ENCODE data around the gene NDUFB4.
A peak's percentile ranks its signal among the peaks of the same experiment; 100 is the strongest.

Gene NDUFB4

DNA sequence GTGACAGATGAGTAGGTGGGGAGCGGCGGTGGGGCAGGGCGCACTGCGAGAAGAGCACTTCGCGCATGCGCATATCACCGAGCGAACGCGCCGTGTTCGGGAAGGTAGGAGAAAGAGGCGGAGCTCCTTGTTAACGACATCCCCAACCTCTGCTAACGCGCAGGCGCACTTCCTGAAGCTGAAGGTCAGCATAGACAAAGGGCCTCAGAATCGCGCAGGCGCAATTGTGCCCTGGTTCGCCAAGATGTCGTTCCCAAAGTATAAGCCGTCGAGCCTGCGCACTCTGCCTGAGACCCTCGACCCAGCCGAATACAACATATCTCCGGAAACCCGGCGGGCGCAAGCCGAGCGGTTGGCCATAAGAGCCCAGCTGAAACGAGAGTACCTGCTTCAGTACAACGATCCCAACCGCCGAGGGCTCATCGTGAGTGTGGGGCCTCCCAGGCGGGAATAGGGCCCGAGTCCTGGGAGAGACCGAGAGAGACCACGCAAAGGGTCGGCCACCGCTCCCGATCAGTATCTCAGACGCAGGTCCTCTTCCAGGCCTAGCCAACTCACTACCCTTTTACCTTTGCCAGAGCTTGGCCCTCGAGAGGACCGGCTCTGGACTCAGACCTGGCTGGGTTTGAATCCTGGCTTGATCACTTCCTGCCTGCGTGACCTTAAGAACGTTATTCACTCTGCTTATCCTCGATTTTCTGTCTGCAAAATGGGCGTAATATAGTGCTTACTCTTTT lies at the start of gene NDUFB4:
Gene NDUFB4, plus strand, starts transcription at position 221 of the 737 bp plus-strand sequence. Its CDS starts 24 bp downstream, at position 245.
- DNase-seq (ENCODE audit: low spot score): peak; percentile 100

DNA sequence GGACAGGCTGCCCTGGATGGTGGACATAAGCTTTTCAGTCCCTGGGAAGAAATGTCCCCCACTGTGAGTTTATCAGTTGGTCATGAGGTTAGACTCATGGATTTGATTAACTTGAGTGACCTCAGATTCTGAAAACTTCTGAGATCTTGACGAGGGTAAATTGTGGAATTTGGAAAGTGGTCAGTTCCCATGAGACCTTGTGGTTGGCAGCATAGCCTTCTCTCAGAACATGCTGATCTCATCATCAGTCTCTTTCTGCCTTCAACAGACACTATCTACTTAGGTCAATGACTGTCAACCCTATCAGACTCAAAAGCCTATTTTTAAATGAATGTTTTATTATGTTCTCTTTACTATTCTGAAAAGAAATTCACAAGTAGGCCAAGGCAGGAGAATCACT lies 45.6 kb upstream of the NDUFB4 start:
- DNase-seq (ENCODE audit: low spot score): no peak

DNA sequence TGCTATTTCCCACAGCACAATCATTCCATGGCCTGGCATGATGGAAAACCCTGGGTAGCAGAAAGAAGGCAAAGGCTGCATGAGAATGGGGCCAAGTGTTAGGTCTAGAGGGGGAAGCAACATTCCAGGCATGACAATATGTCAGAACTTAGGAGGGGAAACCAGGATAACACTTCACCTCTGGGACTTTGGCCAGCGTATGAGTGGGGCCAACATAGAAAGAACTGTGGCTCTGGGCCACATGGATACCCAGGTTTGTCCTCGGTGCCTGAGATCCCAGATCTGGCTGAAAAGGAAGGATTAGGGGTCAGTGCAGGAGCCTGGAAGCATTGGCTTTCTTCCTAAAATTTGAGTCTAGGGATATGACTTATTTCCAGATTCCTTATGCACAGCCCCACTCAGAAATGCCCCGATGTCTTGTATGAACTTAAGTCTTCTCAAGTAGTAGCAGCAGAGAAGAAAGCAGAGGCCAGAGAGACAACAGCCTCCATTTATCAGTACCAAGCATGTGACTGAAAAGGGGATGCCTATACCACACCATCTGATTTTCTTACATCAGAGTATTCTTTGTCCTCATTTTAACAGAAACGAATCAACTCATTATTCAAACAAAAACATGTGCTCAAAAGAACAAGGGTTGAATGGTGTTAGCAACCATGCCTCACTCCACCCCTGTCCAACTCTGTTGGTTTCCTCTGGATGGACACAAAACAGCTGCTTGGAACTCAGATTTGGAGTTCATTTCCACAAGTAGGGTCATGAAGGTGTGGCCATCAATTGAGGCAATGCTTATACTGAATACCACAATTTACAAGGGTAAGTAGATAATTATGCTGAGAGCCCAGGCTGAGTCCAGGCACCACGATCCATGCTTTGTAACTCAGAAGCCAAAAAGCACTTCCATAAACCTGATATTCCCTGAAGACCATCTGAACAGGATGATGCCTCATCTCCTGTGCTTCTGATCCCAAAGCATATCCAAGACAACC lies 43.7 kb upstream of the NDUFB4 start:
- DNase-seq (ENCODE audit: low spot score): no peak

DNA sequence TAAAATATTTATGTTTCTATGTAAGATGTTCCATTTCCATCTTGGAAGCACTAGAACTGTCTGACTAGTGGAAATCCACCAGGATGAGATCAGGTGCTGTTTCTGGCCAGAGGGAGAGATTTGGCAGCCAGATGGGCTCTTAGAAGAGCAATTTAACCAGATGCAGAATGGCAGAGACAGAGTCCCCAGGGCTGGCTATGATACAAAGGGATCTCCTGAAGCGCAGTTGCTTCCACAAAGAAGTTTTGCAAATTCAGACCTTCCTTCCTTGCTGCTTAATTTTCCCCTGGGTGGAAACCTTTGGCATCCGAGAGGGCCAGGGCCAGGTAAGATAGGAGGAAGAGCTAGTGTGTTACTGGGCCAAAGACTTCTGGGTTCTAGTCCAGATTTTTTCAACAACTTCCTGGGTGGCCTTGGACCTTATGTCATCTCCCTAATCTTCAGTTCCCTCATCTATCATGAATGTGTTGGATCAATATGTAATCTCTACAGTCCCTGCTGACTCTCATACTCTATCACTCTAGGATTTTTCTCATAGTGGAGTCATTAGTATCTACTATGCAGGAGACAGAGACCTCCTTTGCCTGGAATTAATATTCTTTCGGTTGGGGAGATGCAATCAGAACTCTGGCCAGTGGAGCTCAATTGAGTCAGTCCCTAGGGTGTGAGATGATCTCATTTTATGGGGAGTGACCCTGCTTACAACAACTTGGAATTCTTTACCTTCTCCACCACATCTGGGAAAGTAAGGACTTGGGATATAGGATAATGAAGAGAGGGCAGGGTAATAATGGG lies 41.1 kb upstream of the NDUFB4 start:
- no peak for DNase-seq (ENCODE audit: low spot score)

DNA sequence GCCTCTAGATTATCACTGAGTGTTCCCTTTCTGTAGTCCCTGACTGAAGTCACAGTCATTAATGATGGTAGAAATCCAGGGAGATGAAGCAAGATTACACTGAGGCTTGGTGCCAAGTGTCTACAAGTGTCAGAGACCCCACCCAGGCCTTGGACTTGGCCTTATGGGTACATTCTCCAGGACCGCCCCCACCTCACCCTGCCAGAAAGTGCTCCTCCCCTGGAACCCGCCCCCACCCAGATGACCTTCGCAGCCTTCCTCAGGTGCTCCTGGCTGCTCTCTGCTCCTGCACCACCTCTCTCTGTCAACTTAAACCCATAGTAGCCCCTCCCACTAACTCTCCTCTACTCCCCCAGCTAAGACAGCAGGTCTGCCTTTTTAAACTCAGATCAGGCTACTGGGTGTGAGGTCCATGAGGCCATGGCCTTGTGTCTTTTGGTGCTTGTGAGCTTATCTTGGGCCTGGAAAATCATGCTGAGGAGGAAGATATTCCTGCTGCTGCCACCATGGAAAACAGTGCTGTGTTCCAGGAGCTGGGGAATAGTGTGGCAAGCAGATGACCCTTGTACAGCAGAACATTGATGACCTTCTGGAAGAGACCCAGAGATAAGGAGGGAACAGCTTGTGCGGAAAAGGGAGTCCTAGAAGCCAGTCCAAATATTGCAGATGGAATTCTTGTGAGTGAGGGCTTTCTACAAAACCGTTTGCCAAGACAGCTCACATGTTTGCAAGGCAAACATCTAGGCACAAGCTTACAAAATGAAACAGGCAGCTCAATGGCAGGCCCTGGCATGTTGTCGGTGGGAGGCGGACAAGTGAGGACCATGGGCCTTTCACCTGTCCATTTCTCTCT lies 40.3 kb upstream of the NDUFB4 start:
- no peak for DNase-seq (ENCODE audit: low spot score)

DNA sequence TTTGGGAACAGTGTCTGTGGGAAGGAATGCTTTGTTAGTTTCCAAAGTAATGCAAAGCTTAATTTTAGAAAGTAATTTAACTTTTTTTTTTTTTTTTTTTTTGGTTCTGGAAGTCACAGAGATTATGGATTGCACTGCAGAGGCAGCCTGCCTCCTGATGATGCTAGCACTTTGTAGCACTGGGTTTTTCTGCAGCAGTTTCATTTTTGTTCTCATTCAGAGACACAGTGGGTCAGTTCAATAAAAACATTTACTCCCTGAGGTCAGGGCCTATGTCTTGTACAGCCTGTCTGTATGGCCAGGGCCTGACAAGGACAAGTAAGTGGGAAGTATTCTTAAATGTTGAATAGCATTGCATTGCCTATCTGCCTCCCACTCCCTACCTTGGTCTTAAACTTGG lies 39.0 kb upstream of the NDUFB4 start:
- DNase-seq (ENCODE audit: low spot score): no peak

DNA sequence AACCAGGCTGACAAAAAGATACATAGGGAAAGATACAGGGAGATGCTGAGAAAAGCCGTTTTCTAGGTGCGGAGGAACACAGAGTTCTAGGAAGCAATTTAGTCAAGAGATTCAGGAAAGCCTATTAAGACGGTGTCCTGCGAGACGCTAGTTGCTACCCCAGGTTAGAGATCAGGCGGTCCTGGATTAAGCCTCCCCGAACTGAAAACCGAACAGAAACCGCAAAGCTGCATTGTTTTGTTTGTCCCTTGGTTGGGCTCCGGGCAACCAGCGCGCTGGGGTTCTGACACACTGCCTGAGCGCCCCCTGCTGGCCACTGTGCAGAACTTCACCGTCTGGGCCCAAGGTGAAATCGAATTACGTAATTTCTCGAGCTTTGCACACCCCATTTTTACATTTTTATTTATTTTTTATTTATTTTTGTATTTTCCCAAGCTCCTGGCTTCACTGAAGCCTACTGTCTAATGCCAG lies 37.3 kb upstream of the NDUFB4 start:
- peak; percentile 83 for DNase-seq (ENCODE audit: low spot score)

DNA sequence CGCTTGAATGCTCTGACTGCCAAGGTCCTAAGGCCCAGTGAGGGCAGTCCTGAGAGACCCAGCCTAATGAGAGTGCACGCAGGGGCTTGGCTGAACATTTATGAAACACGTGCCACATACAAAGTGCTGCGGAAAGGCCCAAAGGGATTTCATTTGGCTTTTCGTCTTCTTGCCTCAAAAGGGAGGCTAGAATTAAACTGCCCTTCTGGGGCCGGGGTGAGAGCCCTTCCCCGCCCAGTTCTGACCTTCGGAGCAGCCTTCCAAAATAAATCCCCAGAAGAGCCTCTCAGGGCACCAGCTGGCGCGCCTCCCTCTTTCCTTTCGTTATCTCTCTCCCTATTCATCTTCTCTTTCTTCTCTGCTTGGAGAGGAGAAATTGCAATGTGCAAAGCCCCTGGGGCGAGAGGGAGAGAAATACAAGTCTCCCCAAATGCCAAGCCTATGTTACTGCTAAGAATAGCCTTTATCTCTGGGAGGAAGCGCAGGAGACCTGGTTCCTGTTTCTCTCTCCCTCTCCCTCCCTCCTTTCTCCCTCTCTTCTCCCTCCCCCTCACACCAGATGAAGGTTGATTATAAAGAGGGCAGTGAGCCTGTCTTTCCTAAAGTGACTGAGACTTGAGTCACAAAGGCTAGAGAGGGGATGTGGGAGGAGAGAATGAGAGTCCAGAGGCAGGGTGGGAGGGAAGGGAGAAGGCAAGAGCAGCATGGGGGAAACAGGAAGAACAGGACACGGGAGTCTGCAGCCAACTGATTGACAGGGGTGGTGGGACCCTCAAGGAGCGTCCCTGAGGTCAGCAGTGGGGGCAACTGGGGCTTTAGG lies 36.7 kb upstream of the NDUFB4 start:
- DNase-seq (ENCODE audit: low spot score): no peak

DNA sequence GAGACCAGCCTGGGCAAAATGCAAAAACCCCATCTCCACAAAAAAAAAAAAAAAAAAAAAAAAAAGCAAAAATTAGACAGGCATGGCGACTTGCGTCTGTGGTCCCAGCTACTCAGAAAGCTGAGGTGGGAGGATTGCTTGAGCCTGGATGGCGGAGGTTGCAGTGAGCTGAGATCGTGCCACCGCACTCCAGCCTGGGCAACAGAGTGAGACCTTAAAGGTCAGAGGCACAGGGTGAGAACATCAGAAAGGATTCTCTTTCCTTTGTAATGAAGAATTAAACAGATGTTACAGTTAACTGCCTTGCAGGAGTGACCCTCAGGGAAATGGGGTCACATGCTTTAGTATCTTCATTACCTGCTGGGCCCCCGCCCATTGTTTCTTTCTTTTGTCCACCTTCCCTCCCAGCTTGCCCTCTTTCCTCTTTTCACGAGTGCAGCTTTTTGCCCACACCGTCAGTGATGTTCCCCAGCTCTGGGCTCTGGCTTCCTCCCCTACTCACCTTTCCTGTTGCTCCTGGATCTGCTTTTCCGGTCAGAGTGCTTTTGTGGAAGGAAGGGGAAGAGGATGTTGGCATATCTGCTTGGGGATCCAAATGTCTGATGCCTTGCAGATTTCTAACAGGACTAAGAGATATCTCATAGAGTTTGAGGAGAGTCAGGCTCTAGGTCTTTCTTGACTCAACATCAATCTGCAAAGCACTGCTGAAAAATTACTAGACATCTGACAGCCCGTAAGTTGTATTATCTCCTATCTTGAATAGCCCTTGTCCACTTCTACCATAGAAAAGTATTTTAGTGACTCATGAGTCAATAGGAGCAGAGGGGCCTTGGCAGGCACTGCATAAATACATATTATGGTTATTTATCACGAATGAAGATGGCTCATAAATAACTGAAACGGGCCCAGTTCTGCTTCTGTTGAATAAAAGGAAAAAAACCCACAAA lies 35.6 kb upstream of the NDUFB4 start:
- DNase-seq (ENCODE audit: low spot score): no peak

DNA sequence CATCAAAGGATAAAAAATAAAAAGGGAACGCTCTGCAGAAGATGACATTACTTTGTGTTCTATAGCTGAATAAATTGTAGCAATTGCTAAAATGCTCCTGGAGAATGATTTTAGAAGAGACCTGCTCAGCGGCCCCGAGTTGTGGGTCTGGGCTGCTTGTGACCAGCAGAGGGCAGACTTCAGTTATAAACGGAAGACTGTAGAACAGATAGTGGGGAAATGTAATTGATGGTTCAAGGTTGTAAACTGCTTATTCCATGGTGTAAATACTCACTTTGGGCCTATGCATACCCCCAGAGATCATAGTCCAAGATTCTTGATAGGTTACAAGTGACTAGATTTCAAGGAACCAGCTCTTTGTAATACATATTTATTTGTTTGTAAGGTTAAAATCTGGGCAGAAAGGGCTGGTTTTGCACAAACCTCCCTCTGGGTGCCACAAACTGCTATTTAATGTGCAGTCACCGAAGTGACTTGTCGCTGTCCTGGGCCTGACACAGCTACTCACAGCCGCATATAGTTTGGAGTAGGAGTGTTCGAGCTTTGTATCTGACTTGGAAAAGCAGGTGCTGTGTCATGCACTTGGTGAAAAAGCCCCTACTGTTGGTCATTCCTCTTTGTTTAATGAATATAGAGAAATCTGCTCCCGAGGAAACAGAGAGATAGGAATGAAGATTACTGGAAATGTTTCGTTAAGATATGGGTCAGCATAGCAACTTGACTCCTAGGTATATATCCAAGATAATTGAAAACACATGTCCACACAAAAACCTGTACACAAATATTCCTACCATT lies 34.7 kb upstream of the NDUFB4 start:
- DNase-seq (ENCODE audit: low spot score): peak; percentile 59

DNA sequence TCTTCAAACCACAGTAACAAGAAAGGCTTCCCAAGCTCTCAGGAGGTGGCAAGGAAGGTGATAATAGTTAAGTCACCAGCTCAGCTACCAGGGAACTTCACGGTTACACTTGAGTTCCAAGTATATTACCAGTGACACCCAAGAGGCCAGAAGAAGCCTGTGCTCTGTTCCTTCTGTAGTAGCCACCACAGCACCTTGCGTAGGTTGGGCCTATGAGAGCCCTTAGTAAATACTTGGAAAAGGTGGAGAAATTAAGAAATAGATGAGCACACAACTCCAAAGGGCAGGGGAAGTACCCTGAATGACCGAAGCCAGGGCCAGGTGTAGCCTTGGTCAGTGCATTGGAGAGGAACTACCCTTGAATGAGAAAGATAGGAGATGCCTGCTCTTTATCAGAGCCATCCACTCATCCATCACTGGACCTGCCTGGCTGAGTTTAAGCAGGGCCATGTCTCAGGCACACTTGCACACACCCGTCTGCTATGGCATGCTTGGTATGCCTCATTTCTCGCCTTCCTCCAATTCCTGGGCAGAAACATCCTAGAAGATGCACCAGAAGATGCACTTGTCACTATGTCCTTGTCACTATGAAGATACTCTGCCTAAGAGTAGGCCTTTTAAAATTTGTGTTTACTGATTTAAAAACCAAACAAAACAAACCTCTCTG lies 32.6 kb upstream of the NDUFB4 start:
- no peak for DNase-seq (ENCODE audit: low spot score)

DNA sequence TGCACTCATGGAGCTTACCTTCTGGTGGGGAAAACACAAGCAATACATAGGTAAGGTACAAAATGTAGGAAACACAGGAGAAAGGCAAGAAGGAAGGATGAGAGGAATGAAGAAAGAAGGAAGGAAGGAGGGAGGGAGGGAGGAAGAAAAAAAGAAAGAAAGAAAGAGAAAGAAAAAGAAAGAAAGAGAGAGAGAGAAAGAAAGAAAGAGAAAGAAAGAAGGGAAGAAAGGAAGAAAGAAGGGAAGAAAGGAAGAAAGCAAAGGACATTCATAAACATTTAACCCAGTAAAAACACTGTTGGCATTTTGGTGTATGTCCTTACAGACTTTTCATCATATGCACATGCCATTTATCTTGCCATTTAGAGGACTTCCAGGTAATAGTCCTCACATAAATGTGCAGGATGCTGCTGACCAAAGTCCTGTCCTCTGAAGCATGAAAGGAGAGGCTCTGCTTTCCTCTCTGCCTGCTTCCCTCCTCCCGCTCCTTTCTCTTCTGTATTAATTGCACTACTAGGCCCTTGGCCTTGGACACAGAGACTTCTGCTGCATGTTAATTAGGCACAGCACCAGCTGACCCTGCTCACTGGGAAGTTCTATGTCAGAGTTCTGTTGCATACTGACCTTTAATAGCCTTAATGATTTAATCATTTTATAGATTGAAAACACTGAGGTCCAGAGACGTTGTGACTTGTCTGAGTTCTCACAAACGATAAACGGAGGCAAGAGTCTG lies 29.7 kb upstream of the NDUFB4 start:
- DNase-seq (ENCODE audit: low spot score): no peak

DNA sequence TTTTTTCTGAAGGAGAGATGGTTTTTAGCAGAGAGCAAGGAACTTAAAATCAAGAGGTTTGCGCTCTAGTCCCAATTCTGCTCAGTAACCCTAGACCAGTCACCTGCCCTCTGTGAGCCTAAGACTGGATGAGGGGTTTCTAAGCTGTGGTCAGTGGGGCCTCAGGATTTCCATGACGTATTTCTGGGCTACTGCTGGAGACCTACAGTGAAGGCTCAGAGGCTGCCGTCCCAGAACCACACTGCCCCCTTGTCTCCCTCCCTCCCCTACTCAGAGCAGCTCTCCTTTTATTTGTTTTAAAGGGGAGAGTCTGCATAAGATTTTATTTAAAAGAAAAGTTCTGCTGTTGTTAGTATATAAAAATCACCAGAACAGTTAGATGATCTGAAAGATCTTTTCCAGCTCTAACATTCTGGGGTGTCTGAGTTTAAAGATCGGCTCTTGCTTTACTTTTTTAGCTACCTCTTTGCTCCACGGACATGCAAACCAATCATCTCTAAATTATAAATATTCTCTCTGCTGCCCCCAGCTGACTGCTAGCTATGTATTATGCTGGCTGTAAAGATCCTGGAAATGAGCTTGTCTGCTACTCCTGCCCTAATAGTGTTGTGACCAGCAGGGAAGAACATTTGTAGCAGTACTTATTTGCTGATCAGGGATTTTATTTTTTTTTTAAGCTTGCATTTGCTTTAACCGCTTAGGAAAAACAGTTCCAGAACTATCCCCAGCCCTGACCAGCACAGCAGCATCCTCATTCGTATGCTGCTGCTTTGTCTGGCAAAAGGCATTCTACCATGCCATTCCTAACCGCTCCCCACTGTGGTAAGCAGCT lies 28.6 kb upstream of the NDUFB4 start:
- no peak for DNase-seq (ENCODE audit: low spot score)

DNA sequence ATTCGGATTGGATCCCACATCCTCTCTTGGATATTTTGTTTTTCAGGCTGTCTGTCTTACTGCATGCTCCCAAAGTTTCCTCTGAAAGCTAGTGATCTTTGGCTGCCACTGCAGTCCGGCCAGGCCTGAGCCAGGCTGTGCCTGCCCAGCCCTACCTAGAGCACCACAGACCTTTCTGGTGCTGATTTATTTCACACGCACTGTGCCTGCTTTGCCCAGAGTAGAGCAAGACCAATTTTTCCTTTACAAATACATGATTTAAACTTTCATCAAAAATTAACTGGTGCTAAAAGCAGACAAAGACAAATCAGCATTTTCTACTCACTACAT lies 28.0 kb upstream of the NDUFB4 start:
- no peak for DNase-seq (ENCODE audit: low spot score)

DNA sequence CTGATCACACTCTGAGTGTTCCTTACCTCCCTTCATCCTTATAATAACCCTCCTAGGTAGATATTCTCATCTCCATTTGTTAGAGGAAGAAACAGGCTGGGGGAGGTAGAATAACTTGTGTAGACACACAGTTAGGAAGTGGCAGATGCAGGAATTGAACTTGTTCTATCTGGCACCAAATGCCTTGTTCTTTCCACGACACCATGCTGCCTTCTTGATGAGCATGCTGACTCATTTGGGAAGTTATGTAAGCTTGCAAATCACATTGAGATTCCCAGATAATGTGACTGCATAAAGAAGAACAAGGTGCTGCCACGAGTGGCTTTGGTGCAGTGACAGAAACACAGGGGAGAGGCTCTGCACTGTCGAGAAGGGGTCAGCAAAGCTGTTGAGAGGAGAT lies 27.5 kb upstream of the NDUFB4 start:
- DNase-seq (ENCODE audit: low spot score): no peak

Measured in LoVo (cell line).